Cerebellar cortex (tissue), 1 donor: ENCODE data around the gene STAT4.

ENCODE experiments used
- DNase-seq: peaks from one replicate; pipeline ENCODE4 v3.0.0-alpha.2; 2015; ENCODE audit warnings: low spot score

Gene STAT4

DNA sequence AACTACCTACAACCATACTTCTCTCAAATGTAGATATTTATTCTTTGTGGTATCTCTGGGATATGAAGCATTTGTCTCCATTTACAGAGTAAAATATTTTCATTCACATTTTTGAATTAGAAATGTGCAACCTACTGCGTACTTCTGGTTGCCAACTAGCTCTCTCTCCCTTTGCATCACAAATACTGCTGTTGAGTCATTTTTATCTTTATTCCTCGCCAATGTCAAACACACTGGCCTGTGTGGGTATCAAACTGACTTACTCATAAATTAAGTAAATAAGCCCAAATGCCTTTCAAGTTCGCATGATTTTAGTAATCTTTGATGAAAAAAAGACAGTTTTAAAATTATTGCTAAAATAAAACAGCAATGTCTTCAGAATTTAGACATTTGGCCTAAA is 67.3 kb downstream of the STAT4 start:
- DNase-seq, result no peak

GRCh38 chr2:191082321-191082720 is 68.5 kb downstream of the STAT4 start:
- no peak for DNase-seq

- DNase-seq, result no peak
Observed at GRCh38 chr2:191081411-191082155, 69.2 kb downstream of the STAT4 start.

DNA sequence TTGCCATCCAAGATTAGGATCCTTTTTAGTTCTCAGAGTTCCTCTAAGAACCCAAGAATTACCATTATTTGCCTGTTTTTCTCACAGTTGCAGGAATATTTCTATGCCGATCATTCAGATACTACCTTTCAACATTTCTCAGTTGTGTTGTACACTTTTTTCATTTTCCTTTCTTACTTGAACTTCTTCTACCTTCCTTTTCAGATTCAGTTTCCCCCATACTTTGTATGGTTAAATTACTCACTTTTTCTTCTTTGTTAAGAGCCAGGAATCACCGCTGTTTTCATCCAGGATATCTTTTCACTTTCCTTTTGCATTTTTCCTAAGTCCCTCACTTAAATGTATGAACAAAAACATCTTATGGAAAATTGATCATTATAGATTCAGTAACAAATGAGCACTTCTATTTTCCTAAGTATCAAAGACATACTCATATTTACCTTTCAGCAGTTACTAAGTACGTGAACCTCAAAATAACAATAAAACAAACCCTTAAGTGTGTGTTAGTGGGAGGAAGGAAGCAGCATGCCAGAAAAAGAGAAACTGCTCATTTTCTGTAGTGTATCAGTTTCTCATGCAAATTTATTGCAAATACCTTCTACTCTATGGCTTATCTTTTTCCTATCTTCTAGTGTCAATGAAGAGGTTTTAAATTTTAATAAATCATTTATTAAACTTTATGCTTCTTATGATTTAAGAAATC is 72.5 kb downstream of the STAT4 start:
- DNase-seq, result no peak

GRCh38 chr2:191070276-191070675 is 80.5 kb downstream of the STAT4 start:
- no peak for DNase-seq

- no peak for DNase-seq
Observed at GRCh38 chr2:191069606-191070005, 81.2 kb downstream of the STAT4 start.

DNA sequence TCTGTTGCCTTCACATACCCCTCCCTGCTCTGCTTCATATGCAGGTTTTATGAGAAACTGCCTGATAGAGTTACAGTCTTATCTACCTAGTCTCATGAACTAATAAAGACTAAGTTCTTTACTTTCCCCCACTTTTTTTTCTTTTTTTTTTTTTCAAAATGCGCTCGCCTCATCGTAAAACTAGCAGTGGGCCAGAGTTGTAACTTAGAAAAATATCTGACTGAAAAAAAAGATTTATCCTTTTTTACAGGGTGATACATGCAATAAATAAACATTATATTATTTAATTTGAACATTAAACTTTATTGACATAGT is 83.9 kb downstream of the STAT4 start:
- no peak for DNase-seq

DNA sequence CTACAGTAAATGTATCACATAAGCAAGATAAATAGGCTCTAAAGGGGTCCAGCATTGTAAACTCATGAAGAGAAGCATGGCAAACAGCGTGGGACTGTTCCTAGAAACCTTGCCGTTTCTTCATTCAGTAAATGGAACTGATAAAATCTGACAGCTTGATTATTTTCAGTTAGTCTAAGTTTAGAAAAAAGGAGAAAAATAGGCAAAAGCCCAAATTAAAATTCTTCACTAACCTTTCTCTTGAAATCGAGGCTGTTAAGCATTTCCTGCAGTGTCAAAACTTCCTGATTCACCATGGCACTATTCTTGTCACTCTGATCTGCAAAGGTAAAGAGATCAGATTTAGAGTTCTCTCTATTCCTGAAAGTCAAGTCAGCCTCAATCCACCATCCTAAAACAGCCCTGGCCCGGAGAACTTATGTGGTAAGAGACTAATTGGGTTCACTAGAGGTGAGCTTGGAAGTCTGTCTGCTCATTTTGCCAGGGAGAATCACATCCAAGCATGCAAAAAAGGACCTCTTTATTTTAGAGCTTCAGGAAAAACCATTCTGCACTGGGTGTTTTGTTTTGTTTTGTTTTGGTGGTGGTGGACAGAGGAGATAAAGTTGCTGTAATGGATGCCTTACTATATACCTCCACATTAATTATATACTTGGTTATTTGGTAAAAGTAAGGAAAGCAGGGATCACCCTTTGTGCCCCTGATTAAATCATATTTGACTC is 84.4 kb downstream of the STAT4 start:
- DNase-seq, result no peak

GRCh38 chr2:191065785-191066184 is 85.0 kb downstream of the STAT4 start:
- DNase-seq, result no peak

GRCh38 chr2:191064590-191064989 is 86.2 kb downstream of the STAT4 start:
- no peak for DNase-seq

- DNase-seq, result no peak
Observed at GRCh38 chr2:191063584-191063983, 87.2 kb downstream of the STAT4 start.

DNA sequence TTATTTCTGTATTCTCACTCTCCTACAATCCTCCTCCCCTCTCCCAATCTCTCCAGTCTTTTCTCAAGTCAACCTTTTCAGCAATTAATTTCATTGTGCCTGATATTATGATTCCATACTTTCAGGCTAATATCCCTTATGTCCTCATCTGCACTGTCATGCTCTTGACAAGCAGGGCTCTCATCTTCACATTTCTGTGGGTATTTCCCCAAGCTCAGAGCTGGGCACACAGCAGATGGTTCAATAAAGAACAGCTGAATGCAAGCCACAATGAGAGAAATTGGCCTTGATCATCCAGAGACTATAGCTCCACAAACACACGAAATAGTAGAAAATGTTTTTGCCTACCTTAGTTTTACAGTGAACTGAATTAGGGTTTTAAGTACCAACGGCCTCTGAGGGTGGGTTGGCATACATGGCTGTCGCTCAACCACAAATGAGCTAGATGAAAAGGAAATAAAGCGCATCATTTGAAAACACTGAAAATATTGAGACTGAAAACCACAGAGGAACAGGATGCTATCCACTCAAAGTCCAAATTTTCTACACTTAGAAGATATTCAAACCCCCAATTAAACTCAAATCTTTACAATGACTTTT is 89.3 kb downstream of the STAT4 start:
- no peak for DNase-seq

GRCh38 chr2:191059308-191059707 is 91.5 kb downstream of the STAT4 start:
- no peak for DNase-seq

GRCh38 chr2:191056228-191056627 is 94.6 kb downstream of the STAT4 start:
- no peak for DNase-seq

GRCh38 chr2:191053256-191053655 is 97.5 kb downstream of the STAT4 start:
- DNase-seq, result no peak

GRCh38 chr2:191051825-191052778 is 98.7 kb downstream of the STAT4 start:
- peak; percentile 52 for DNase-seq

GRCh38 chr2:191051177-191051576 is 99.6 kb downstream of the STAT4 start:
- no peak for DNase-seq

GRCh38 chr2:191050640-191050987 is 100.2 kb downstream of the STAT4 start:
- no peak for DNase-seq

- DNase-seq, result no peak
Observed at GRCh38 chr2:191049728-191050639, 100.8 kb downstream of the STAT4 start.

- DNase-seq, result no peak
Observed at GRCh38 chr2:191048073-191048472, 102.7 kb downstream of the STAT4 start.

DNA sequence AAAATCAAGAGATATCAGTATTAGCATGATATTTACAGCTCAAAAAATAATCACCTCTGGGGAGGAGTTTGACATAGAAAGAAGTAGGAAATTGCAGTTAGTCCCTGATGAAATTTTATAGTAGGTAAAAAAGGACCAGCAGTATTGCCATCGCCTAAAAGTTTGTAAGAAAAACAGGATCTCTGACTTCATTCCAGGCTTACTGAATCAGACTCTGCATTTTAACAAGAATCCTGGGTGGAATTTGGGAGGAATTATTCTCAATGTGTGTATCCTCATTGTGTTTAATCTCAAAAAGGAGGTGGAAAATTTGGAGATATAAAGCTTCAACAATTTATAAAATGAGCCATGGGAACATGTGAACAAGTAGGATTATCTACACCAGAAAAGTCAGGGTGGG is 105.7 kb downstream of the STAT4 start:
- DNase-seq, result no peak
